Heart right ventricle (tissue), 16 donors: ENCODE data around the gene THEMIS. TPM values are rescaled to one million over a fixed set of nuclear protein-coding genes. Genes with fewer than 3 reads are reported as not detected.

ENCODE experiments used
- ATAC-seq, 8 donors: fragments of 200-7000 bp; cut with Tn5 transposase; one replicate each; pipeline ENCODE4 v1.9.1; 2020; ENCODE audit warnings: mild to moderate bottlenecking in 8 of 8, moderate library complexity in 8 of 8, moderate number of reproducible peaks in 1 of 8
- DNase-seq, 2 donors: peaks; one replicate each; pipeline ENCODE4 v3.0.0-alpha.2; 2020
- H3K27ac ChIP-seq, 10 donors: fragments of 200-600 bp; sonication (generic) in 2 of 10; one replicate each; pipeline versions ENCODE4 v1.5.0 to v1.8.0; 2020 to 2022; ENCODE audit warnings: mild to moderate bottlenecking in 3 of 10
- H3K27me3 ChIP-seq, 7 donors: fragments of 200-600 bp; one replicate each; pipeline ENCODE4 v1.8.0; 2021 to 2022; ENCODE audit warnings: mild to moderate bottlenecking in 2 of 7
- H3K36me3 ChIP-seq, 9 donors: fragments of 200-600 bp; sonication (generic) in 1 of 9; one replicate each; pipeline versions ENCODE4 v1.5.0 to v1.8.0; 2020 to 2022; ENCODE audit warnings: mild to moderate bottlenecking in 2 of 9
- H3K4me1 ChIP-seq, 9 donors: fragments of 200-600 bp; sonication (generic) in 1 of 9; one replicate each; pipeline versions ENCODE4 v1.5.0 to v1.8.0; 2020 to 2022; ENCODE audit warnings: mild to moderate bottlenecking in 4 of 9
- H3K4me3 ChIP-seq, 10 donors: fragments of 200-600 bp; sonication (generic) in 2 of 10; one replicate each; pipeline versions ENCODE4 v1.5.0 to v1.8.0; 2020 to 2022; ENCODE audit warnings: mild to moderate bottlenecking in 7 of 10, moderate library complexity in 2 of 10
- H3K9me3 ChIP-seq, 11 donors: fragments of 200-600 bp in 10 of 11; sonication (generic) in 2 of 11; one replicate each; pipeline versions ENCODE4 v1.5.0 to v1.8.0; 2013 to 2022; ENCODE audit warnings: mild to moderate bottlenecking in 2 of 11, control low read depth in 1 of 11, moderate library complexity in 1 of 11
- CTCF ChIP-seq, 9 donors: fragments of 200-600 bp; sonication (generic) in 2 of 9; IDR thresholded peaks; one replicate each; pipeline versions ENCODE4 v1.5.0 to v1.8.0; 2021 to 2022; ENCODE audit warnings: antibody characterized with exemption in 9 of 9, mild to moderate bottlenecking in 5 of 9, moderate library complexity in 1 of 9
- WGBS, 2 donors: extraction: QIAGEN DNeasy Blood & Tissue Kit; methylation state at CpG; one replicate each; pipeline ENCODE4 v1.1.7; 2013; ENCODE audit warnings: inconsistent platforms in 1 of 2; 5-methylcytosine and 5-hydroxymethylcytosine counted together
- intact Hi-C, 10 donors: fragments of 100-400 bp; cut with DNase I; formaldehyde crosslinking; loops; one replicate each; pipeline versions ENCODE4 v1.11.1 to v1.14.2; 2022
- polyA plus RNA-seq, 2 donors: library from polyadenylated mRNA; stranded (reverse); fragments of 200-250 nt; gene quantifications; one replicate each; pipeline ENCODE4 v1.2.3, GENCODE V29; 2013
- total RNA-seq, 10 donors: library from RNA; stranded (reverse); fragmentation: NEBNext Ultra II Directional in 3 of 10; extraction: Animal tissue kit (Norgen Biotek cat#: 25700) in 3 of 10; gene quantifications; one replicate each; pipeline versions ENCODE4 v1.2.1 to v1.2.4, GENCODE V29; 2021 to 2023
- donor health status: Arrhythmogenic right ventricular cardiomyopathy.
- donor health status: ischemic (EF 13 %, LVEDD 7.1; RV severe dilation, severe dysfunction).
- donor health status: healthy with polysubstance abuse.
- donor health status: DM: no; HTN: yes; CAD: no.
- donor health status: DM: no; HTN: no; CAD: no.
- donor health status: ischemic (EF 25% LVEDD 6.9; RV normal size, moderate dysfunction).
- donor health status: ischemic (EF 25% LVEDD 5.7; RV mildly dilated, moderate dysfunction).
- donor health status: healthy.
- donor health status: DM: yes; HTN: yes; CAD: no.
- donor health status: Ischemic cardiomyopathy.
- donor health status: ischemic (EF 35%, LVEDD 5.7; RV mildly dilated, moderate dysfunction).
- donor health status: nonischemic (EF 11% LVEDD 7.7; RV severe dilation, severe dysfunction).
- donor health status: DM: yes; HTN: yes; CAD: no.
- donor health status: PGD.
- donor health status: ischemic (EF 29% LVEDD 5.4; RV normal size, mild dysfunction).
- donor health status: nonischemic (EF 23%, LVEDD 6.1; RV moderate dilation, normal function).

The THEMIS gene
- total and polyA plus RNA-seq, 12 donors: 0.01 to 2.0 (median 0.14) TPM; not detected in 4

- intact Hi-C loops: no loop called here
- no peak overlapping the region for H3K4me3 ChIP-seq
- ATAC-seq (no peak), DNase-seq (no peak)
- H3K27ac ChIP-seq: no peak overlapping the region
- H3K4me1 ChIP-seq: no peaks in the 10 kb centered on the region
- TF ChIP-seq CTCF (IDR thresholded peaks at IDR 0.05): no peak
- no peaks in the 10 kb centered on the region for H3K36me3 ChIP-seq
- no peaks in the 10 kb centered on the region for H3K9me3 ChIP-seq
- WGBS, 2 donors: 89 to 93% methylated on average over 2 of the region's 2 CpGs
- H3K27me3 ChIP-seq: no peaks in the 10 kb centered on the region
Observed at GRCh38 chr6:127860723-127861122, 40.1 kb downstream of the THEMIS start.

- H3K9me3 ChIP-seq: no peaks in the 10 kb centered on the region
- no peak for ATAC-seq
- intact Hi-C loops: no loop called here
Observed at GRCh38 chr6:127859956-127860355, 40.9 kb downstream of the THEMIS start.

GRCh38 chr6:127858727-127859391 is 42.0 kb downstream of the THEMIS start:
- WGBS, 2 donors: 65 to 70% methylated on average over 4 of the region's 4 CpGs
- intact Hi-C loops: no loop called here
- Histone ChIP-seq H3K27me3 (no peaks in the 10 kb centered on the region), H3K36me3 (no peaks in the 10 kb centered on the region), H3K4me1 (no peaks in the 10 kb centered on the region), H3K27ac (no peak overlapping the region), H3K4me3 (no peak overlapping the region), H3K9me3 (no peaks in the 10 kb centered on the region)
- ATAC-seq (no peak), DNase-seq (no peak)
- TF ChIP-seq CTCF (IDR thresholded peaks at IDR 0.05): no peak

More at GRCh38 chr6:127859956-127860355, 40.9 kb downstream of the THEMIS start:
- no peak for DNase-seq
- no peak for TF ChIP-seq CTCF (IDR thresholded peaks at IDR 0.05)
- no peak overlapping the region for H3K4me3 ChIP-seq
- no peaks in the 10 kb centered on the region for H3K4me1 ChIP-seq
- H3K36me3 ChIP-seq: no peaks in the 10 kb centered on the region
- H3K27me3 ChIP-seq: no peaks in the 10 kb centered on the region
- no peak overlapping the region for H3K27ac ChIP-seq
- WGBS, 2 donors: 68 to 75% methylated on average over 2 of the region's 2 CpGs

- Histone ChIP-seq H3K36me3 (no peaks in the 10 kb centered on the region), H3K9me3 (no peaks in the 10 kb centered on the region), H3K4me1 (no peaks in the 10 kb centered on the region), H3K27ac (no peak overlapping the region), H3K4me3 (no peak overlapping the region), H3K27me3 (no peaks in the 10 kb centered on the region)
- no peak for DNase-seq
- ATAC-seq: no peak
- intact Hi-C loops: no loop called here
- no peak for TF ChIP-seq CTCF (IDR thresholded peaks at IDR 0.05)
- 69 to 71% methylated on average over 1 of the region's 1 CpG for WGBS, 2 donors
Observed at GRCh38 chr6:127857051-127857637, 43.7 kb downstream of the THEMIS start.
